GM21723 (cell line): ENCODE measurements around the gene HES3.

ENCODE experiments used
- ATAC-seq: cut with Tn5 transposase; IDR thresholded peaks from one replicate; pipeline ENCODE4 v1.9.1; 2021; ENCODE audit warnings: mild to moderate bottlenecking, moderate library complexity; ENCODE audit not compliant: unreplicated experiment

The HES3 gene

DNA sequence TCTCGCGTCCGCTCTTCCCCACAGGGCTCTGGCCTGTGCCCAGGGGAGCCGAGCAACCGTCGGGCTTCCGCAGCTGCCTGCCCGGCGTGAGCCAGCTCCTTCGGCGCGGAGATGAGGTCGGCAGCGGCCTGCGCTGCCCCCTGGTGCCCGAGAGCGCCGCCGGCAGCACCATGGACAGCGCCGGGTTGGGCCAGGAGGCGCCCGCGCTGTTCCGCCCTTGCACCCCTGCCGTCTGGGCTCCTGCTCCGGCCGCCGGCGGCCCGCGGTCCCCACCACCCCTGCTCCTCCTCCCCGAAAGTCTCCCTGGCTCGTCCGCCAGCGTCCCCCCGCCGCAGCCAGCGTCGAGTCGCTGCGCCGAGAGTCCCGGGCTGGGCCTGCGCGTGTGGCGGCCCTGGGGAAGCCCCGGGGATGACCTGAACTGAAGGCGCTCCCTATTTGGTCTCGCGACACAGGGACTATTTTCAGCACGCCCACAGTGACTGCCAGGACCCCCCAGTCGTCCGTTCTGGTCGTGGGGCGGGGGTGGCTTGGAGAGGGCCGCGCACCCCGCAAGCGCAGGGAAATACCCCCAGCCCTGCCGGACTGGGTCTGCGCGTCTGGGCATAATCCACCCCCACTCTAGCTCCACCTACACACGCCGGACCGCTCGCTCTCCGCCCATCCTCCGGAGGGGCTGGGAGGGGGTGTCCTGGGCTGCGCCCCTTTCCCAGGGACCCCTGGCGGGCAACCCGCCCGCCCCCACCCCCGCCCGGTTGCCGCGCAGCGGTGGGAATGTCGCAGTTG is 1.3 kb downstream of the HES3 start:
- no peak for ATAC-seq

DNA sequence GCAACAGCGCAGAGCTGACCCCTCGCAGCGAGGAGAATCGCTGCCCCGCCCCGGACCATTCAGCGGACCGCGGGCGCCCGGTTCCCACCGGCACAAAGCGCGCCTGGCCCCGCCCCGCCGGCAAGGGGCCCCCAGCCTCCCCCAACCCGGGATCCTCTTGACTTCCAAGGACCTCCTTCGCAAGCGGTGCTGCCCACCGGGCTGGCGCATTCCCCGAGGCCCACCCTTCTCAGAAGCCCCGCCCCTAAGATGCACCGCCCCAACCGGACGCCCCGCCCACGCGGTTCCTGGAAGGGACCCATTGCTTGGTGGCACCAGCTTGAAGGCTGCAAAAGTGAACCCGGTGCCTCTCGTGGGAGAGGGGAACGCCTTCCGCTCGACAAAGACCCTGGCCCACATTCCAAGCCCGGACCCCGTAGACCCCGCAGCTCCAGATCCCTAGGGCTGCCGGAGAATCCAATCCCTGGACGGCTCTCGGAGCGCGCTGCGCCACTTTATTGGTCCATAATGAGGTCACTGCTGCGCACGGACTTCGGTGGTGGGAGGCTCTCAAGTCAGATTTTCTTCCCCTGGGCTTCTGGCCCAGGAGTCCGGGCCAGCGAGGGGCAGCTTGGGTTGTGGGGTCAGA is 2.0 kb downstream of the HES3 start:
- no peak for ATAC-seq

DNA sequence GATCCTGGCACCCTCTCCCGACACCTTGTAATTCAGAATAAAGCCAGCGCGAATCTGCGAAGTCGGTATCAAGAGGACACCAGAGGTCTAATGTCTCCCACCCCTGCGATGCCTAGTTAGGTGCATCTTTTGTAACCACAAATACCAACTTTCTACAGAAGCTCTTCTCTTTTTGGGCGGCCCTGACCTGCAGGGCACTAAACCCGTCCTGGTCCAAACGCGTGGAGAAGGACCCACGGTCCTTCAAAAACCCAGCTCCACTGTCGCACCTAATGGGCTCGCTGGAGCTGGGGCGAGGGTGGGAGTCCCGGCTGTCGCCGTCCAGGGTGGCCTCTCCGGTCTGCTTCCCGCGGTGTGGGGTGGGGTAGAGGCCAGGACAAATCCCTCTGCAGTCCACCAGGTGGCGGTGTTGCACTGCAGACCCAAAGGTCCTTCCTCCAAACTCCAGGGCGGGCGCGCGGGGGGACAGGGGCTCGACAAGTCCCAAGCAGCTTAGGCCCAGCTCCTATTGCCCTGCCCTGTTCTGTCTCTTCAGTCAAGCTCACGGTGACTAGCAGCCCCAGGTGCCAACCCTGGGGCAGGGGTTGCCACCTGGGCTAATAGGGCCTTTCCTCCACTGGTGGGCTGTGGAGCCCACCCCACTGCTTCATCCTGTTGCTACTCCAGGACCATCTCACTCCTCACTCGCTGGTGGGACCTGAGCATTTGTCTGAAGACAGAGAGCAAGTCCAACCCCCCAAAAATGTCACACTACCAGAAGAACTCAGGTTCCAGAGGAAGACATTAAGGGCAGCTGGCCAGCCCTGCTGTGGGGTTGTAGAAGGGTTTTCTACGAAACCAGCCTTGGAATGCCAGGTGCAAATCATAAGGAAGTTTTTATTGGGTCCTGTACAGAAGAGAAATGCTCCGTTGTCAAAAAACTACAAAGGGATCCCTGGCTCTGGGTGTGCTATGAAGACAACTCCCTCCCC is 2.8 kb downstream of the HES3 start:
- no peak for ATAC-seq

DNA sequence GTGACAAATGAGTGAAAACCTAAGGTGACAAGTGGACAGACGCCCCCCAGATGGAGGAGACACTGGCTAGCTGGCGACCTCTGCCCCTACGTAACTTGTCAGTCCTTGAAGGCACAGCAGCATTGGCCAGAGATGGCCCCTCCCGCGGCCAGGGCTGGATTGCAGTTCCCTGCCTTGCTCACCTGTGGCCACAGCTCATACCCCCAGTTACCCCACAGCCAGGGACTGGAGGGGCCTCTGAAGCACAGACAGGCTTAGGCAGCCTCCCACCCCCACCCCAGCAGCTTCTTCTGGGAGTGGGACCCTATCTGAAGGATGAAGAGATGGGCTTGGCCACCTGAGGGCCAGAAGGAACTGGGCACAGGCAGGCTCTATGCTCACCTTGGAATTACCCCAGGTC is 3.7 kb downstream of the HES3 start:
- ATAC-seq = no peak

DNA sequence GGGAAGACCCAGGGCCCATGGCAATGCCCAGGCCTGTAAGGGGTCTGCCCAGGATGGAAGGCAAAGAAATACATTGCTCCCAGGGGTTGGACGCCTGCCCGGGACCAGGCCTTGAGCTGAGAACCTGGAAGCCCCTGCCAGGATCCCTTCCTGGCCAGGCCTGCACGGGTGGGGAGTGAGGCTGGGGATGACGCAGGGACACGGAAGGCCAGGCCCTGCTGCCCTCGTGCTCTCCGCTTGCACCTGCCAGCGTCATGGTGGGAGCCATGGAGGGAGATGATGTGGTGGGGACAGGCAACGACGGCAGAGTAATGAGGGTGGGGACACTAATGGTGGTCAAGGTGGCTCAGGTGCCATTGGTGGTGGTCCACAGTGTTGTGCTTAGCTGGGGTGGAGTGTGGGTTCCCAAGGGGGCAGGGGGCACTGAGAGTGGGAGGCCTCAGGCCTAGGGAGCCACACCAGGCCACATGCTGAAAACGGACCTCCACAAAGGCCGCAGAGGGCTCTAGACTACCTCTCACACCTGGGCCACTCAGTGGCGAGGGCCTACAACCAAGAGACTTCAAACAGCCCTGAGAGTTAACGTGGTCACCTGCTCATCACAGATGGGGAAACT is 4.3 kb downstream of the HES3 start:
- ATAC-seq = no peak

DNA sequence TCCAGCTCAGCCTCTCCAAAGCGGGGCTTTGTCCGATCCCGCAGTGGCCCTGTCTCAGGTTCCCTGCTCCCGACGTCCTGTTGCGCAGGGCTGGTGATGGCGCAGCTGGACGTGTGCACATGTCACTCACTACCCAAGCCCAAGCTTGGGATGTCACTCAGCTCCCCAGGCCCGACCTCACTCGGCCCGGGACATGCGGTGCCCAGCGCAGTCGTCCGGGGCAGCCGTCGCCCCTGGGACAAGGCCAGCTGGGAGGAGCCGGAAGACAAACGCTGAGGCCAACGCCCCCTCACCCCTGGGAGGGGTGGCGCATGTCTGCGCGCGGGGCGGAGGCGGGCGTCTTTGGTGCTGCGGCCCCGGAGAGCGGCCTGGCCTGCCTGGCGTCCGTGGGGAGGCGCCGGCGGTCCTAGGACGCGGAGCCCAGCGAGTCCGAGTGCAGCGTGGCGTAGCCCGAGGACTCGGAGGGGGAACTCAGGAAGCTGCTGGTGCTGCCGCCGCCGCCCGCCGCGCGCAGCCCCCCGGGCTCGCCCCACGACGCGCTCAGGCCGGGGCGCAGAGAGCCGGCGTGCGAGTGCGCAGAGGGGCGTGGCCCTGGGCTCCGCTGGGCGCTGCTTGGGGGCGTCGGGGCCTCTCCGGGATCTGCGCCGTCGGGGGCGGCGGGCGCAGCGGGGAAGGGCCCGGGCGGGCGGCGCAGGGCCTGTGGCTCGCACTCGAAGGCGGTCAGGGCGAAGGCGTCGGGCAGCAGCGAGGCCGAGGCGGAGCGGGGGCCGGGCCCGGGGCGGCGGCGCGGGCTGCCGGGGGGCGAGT is 5.2 kb downstream of the HES3 start:
- ATAC-seq = no peak

DNA sequence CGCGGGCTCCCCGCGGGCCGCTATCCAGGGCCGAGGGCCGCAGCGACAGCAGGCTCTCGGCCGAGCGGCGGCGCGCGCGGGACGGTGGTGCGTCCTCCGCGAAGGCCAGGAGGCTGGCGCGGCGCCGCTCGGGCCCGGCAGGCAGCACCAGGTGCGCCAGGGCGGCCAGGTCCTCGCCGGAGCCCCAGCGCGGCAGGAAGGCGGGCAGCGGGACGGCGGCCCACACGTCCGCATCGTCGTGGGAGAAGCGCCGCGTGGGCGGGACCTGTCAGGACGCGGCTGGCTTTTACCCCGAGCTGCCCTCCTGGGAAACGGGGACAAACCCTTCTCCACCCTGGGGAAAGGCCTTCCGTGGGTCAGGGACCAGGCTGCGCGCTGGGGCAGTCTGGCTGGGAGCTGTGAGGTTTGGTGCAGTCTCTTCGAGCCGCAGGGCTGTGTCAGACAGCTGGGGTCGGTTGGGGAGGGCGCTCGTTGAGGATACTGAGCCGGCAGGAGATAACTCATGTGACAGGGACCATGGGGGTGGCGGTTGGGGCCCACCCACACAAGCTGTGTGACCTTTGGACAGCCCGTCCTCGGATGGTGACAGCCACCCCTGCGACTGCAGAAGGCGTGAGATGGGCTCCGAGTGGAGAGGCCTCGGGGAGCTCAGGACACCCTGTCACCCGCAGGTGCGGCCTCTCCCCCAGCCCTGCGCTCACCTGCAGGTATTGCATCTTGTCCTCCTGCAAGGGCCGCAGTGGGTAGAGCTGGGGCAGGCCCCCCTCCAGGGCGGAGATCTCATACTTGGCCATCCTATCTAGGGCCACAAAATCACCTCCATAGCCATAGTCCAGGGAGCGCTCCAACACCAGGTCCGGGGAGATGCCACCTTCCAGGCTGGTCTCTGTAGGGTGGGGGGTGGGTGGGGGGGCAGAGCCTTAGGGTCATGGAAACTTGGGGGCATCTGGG is 6.0 kb downstream of the HES3 start:
- ATAC-seq = no peak

DNA sequence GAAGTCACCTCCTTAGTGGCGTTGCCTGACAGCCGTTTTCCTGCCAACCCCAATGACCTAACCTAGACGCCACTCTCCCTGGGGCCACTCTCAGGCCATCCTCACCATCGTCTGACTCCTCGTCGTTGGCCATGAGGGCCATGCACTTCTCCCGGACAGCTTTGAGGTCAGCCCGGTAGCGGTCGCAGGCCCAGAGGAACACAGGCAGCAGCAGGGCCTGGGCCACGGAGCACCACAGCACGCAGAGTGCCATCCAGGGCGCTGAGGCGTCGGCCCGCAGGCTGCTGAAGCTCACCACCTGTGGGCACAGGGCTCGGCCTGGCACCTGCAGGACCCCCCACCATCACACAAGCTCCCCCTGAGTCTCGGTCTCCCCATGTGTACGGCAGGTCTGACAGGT is 7.3 kb downstream of the HES3 start:
- ATAC-seq = no peak

DNA sequence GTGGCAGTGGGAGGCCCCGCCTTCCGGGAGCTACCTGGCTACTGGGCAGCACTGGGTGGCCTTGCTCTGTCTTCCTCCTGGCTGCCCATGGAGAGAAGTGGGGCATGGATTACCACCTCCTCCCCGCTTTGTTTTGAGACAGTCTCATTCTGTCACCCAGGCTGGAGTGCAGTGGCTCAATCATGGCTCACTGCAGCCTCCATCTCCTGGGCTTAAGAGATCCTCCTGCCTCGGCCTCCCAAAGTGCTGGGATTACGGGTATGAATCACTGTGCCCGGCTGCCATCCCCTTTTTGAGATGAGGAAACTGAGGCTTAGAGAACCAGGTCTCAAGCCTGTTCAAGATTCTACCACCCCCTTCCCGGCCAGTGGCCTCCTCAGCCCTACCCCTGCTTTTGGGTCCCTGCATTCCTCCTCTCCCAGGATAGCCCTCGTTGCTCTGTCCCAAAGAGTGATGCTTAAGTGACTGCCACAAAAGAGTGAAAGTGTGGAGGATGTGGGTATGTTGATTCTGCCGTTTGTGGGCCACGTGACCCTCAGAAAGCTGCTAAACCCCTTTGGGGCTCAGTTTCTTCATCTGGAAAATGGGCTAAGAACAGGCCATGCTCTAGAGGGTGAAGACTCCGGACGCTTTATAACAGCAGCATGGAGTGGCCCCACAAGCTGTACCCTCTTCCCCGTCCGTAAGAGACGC is 7.8 kb downstream of the HES3 start:
- ATAC-seq = no peak

DNA sequence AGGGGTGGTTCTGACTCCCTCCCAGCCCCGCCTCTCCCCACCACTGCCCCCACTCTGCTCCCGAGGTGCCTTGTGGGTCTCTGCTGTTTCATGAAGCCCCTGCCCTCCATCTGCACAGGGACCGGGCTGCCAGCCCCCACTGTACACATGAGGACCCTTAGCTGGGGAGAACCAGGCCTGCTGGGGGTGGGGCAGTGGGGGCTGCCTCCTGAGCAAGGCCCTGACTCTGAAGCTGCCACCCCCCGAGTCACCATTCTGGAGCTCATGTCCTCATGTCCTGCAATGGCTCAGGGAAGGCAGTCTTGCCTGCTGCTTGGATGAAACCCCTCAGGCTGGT is 8.4 kb downstream of the HES3 start:
- no peak for ATAC-seq

DNA sequence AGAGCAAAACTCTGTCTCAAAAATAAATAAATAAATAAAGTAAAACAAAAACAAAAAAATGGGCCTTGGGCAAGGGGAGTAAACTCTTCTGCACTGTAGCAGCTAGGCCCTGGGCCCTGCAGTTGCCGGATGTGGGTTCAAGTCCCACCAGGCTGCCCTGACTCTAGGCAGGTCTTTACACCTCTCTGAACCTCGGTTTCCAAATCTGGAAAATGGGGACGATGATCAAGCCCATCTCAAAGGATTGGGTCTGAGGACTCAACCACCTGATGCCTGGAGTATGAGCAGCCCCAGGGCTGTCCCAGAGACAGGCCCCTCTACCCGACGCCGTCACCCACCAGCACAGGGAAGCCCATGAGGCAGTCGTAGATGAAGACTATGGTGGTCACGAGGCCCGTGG is 9.4 kb downstream of the HES3 start:
- no peak for ATAC-seq

DNA sequence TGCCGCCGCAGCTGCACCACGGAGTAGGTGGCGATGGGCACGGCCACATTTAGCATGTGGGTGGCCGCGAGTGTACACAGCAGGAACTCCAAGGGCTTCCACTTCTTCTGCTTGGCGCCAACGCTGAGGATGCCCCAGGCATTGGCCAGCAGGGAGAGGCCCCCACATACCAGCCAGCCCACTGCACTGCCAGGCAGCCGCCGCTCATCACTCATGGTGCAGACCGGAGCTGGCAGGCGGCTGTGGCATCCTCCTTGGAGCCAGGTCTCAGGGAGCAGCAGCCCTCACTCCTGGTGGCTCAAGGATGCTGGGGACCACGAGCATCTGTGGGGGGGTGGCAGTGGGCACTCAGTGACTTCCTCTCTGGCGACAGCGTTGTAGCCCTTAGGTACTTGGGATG is 10.7 kb downstream of the HES3 start:
- no peak for ATAC-seq

DNA sequence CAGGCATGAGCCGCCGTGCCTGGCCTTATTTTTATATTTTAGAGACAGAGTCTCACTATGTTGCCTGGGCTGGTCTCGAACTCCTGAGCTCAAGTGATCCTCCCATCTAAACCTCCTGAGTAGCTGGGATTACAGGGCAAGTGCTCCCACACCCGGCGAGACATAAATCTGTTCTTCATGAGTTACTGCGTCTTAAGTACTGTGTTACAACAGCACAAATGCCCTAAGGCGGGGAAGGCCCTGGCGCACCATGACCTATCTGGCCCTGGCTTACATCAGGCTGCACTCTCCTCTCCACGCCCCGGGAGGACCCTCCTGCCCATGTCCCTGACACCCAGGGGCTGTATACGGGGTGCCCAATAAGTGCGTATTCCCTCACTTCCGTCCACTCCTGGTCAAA is 12.7 kb downstream of the HES3 start:
- no peak for ATAC-seq

DNA sequence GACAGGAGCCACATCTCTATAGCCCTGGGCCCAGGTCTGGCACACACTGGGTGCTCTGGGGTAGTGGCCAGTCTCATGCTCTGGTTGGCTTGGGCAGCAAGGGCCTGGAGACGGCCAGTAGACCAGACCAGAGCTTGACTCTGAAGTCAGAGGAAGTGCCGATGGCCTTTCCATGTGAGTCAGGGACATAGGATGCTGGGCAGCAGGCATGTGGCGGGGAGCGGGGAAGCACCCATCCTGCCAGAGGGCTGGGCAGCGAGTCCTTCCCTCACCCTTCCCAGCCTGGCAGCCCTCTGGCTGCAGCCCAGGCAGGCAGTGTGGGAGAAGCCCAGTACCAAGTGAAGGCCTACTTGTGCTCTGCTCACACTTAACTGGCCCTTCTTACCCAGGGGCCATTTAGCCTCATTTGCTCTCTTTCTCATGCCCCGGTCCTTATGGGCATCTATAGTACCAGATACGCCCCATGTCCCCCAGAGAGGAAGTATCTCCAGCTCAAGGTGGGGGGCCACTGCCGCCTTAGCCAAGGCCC is 13.6 kb downstream of the HES3 start:
- ATAC-seq = no peak

DNA sequence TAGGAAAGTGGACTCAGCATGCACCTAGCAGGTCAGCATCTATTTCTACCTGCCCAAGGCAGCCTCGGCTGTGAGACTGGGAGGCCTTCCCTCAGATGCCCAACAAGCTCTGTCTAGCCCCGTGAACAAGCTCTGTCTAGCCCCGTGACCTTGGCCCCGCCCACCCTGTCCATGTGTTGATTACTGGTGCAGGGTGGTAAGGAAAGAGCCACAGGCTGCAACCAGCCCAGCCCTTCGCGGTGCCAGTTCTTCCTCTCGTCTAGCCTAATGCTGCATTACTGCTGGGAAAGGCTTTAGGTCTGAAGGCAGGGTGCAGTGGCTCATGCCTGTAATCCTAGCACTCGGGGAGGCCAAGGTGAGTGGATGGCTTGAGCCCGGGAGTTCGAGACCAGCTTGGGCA is 14.7 kb downstream of the HES3 start:
- ATAC-seq = no peak

DNA sequence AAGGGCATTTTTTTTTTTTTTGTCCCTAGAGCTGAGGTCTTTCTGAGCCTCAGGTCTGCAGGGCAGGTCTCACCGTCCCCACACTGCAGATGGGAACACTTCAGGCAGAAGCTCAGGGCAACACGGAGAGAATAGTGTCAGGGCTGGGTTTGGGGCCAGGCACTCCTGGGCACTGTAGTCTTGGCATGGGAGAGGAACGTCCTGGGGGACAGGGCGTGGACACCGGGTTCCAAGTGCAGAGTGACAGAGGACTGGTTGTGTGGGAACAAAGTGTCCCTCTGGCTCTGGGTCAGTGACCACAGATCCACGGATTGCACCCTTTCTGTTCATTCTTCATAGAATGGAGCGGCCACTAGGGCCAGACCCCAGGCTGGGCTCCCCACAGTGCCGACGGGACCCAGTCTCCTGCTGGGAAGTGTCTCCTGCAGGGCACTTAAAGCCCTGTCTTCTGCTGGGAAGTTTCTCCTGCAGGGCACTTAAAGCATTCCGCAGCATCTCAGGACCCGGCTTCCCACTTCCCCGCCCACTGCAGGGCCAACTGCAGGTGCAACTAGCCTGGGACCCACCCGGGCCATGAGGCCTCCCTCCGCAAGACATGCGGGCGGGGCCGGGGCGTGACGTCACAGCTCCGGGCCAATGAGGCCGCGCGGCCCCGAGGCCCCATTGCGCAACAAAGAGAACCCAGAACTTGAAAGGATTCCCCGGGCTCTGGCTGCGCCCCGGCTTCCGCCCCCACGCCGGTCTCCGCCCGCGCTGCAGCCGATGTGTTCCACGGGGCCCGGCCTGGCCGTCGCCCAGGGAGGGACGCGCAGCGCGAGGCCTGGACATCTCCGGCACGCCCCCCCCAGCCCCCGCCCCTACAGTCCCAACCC is 15.7 kb downstream of the HES3 start:
- no peak for ATAC-seq

DNA sequence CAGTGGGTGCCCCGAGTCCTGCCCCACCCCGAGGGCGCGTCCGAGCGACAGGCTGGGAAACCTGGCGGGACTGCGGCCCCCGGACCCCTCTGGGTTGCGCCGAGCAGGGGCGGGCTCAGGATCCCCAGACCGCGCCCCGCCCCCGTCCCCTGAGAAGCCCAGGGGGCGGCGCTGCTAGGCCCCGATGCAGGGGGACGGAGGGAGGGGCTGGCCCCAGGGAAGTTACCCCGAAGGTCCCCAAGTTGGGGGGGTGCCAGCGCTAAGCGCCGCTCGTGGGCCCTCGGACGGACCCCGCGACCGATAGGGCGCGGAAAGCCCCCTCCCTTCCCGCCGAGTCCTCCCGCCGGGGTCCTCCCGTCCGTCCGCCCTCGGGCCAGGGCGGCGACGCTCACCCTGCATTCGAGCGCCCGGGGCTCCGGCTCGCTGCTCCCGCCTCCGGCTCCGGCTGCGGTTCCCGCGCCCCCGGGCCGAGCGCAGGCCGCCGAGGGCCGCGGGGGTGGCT is 16.5 kb downstream of the HES3 start:
- ATAC-seq = no peak
